PFSK-1 (cell line): ENCODE measurements around the gene PRIM1.

Experiments
- SIN3A ChIP-seq: IDR thresholded peaks from 2 replicates; pipeline ENCODE4 v1.6.1; 2012; ENCODE audit warnings: mild to moderate bottlenecking, low read length, moderate library complexity, borderline replicate concordance; ENCODE audit not compliant: insufficient read depth
- TAF1 ChIP-seq: IDR thresholded peaks from 2 replicates; pipeline ENCODE4 v1.6.1; 2012; ENCODE audit warnings: low read length, control low read depth, borderline replicate concordance; ENCODE audit not compliant: insufficient read depth
- TF ChIP-seq, protein P1 (sequence below), 2 experiments: IDR thresholded peaks; 2 replicates each; pipeline versions ENCODE4 v1.6.1 to v1.8.0; 2011 to 2012; ENCODE audit warnings: low read depth in 2 of 2, low read length in 2 of 2, control low read depth in 1 of 2, inconsistent platforms in 1 of 2, mild to moderate bottlenecking in 1 of 2, moderate library complexity in 1 of 2; ENCODE audit not compliant: insufficient read depth in 1 of 2

DNA sequence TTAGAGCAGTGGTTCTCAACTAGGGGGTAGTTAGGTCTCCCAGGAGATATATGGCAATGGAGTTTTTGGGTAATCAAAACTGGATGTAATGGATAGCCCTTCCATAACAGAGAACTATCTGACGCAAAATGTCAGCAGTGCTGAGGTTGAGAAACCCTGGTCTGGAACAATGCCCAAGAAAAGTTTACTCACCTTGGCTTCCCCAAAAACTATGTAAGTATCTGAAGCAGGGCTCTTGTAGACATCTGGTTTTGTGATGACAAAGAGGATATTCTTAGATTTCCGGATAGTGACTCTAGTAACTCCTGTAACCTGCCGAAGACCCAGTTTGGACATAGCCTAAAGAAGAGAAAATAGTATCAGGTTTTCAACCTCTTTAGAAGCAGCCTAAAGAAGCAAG lies 38.8 kb downstream of the PRIM1 start:
- TF ChIP-seq, protein P1, sequence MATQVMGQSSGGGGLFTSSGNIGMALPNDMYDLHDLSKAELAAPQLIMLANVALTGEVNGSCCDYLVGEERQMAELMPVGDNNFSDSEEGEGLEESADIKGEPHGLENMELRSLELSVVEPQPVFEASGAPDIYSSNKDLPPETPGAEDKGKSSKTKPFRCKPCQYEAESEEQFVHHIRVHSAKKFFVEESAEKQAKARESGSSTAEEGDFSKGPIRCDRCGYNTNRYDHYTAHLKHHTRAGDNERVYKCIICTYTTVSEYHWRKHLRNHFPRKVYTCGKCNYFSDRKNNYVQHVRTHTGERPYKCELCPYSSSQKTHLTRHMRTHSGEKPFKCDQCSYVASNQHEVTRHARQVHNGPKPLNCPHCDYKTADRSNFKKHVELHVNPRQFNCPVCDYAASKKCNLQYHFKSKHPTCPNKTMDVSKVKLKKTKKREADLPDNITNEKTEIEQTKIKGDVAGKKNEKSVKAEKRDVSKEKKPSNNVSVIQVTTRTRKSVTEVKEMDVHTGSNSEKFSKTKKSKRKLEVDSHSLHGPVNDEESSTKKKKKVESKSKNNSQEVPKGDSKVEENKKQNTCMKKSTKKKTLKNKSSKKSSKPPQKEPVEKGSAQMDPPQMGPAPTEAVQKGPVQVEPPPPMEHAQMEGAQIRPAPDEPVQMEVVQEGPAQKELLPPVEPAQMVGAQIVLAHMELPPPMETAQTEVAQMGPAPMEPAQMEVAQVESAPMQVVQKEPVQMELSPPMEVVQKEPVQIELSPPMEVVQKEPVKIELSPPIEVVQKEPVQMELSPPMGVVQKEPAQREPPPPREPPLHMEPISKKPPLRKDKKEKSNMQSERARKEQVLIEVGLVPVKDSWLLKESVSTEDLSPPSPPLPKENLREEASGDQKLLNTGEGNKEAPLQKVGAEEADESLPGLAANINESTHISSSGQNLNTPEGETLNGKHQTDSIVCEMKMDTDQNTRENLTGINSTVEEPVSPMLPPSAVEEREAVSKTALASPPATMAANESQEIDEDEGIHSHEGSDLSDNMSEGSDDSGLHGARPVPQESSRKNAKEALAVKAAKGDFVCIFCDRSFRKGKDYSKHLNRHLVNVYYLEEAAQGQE (IDR thresholded peaks at IDR 0.05; ENCODE audit: insufficient read depth in 1 of 2, low read depth in 2 of 2, low read length in 2 of 2): no peak
- no peak for TF ChIP-seq SIN3A
- no peak for TF ChIP-seq TAF1
